GM12878 (cell line): ENCODE results near the gene DQX1. TPM values are rescaled to one million over a fixed set of nuclear protein-coding genes. Genes with fewer than 3 reads are reported as not detected.

ENCODE experiments used
- ATAC-seq: fragments of 200-7000 bp; cut with Tn5 transposase; 3 replicates; pipeline ENCODE4 v1.9.1; 2020; ENCODE audit warnings: mild to moderate bottlenecking, moderate library complexity
- BruUV-seq: library from RNA; stranded (reverse); fragments of 400-500 nt; replicated peaks from 2 replicates; lab custom pipeline; 2021; lab: Mats Ljungman, UMichigan
- CTCF ChIA-PET: fragments of 300-600 bp; sonication (Branson Sonifier 250); formaldehyde crosslinking; extraction: SDS; loops from one replicate; lab custom pipeline; 2021; ENCODE audit warnings: inconsistent platforms; lab: Yijun Ruan, JAX
- POLR2A ChIA-PET: fragments of 350-600 bp; formaldehyde crosslinking; extraction: SDS; loops from one replicate; lab custom pipeline; 2021; ENCODE audit warnings: inconsistent platforms; lab: Charles Lee
- RAD21 ChIA-PET: fragments of 300-600 bp; sonication (Branson Sonifier 250); formaldehyde crosslinking; loops from one replicate; lab custom pipeline; 2023; ENCODE audit warnings: antibody characterized with exemption; ENCODE audit not compliant: unreplicated experiment; lab: Charles Lee
- SMC1A ChIA-PET: fragments of 300-600 bp; sonication (Branson Sonifier 250); formaldehyde crosslinking; loops from one replicate; lab custom pipeline; 2023; ENCODE audit not compliant: unreplicated experiment, uncharacterized antibody; lab: Charles Lee
- DNase-seq: peaks from one replicate; pipeline ENCODE4 v3.0.0-alpha.2; 2011; ENCODE audit warnings: low read depth, low spot score
- FAIRE-seq: peaks from 3 replicates; lab custom pipeline; 2011; peaks lifted over from hg19 to GRCh38; lab: Jason Lieb, UNC
- H2AFZ ChIP-seq: 2 replicates; pipeline ENCODE4 v1.6.0; 2011; ENCODE audit warnings: low read depth, low read length, control low read depth; ENCODE audit not compliant: control insufficient read depth
- H3K27ac ChIP-seq: 2 replicates; pipeline ENCODE4 v1.5.1; 2011; ENCODE audit warnings: control low read depth; ENCODE audit not compliant: control insufficient read depth, insufficient read depth
- H3K27me3 ChIP-seq, 2 experiments: replicated peaks in 1 of 2; 2 replicates each; pipeline versions ENCODE4 v1.6.0 to v1.6.1; 2011; ENCODE audit warnings: low read length in 1 of 2; ENCODE audit not compliant: control insufficient read depth in 2 of 2, insufficient read depth in 2 of 2
- H3K36me3 ChIP-seq, 2 experiments: 2 replicates each; pipeline ENCODE4 v1.5.1; 2011; ENCODE audit warnings: low read length in 1 of 2; ENCODE audit not compliant: control insufficient read depth in 2 of 2, insufficient read depth in 2 of 2
- H3K4me1 ChIP-seq: 2 replicates; pipeline ENCODE4 v1.6.1; 2011; ENCODE audit warnings: mild to moderate bottlenecking, low read length, moderate library complexity, mixed read lengths; ENCODE audit not compliant: control insufficient read depth, insufficient read depth
- H3K4me2 ChIP-seq: 2 replicates; pipeline ENCODE4 v1.6.0; 2011; ENCODE audit warnings: control low read depth; ENCODE audit not compliant: control insufficient read depth, insufficient read depth
- H3K4me3 ChIP-seq: fragments of 200-600 bp; sonication (generic); 2 replicates; pipeline ENCODE4 v1.5.1; 2016
- H3K79me2 ChIP-seq: 2 replicates; pipeline ENCODE4 v1.6.0; 2011; ENCODE audit warnings: low read length; ENCODE audit not compliant: control insufficient read depth, insufficient read depth
- H3K9ac ChIP-seq: 2 replicates; pipeline ENCODE4 v1.8.0; 2011; ENCODE audit warnings: low read length, control low read depth, mixed read lengths; ENCODE audit not compliant: control insufficient read depth, insufficient read depth
- H3K9me3 ChIP-seq: replicated peaks from 3 replicates; pipeline ENCODE4 v1.5.1; 2011; ENCODE audit warnings: mild to moderate bottlenecking, low read length; ENCODE audit not compliant: control insufficient read depth, insufficient read depth
- H4K20me1 ChIP-seq: 2 replicates; pipeline ENCODE4 v1.6.0; 2011; ENCODE audit not compliant: control insufficient read depth, insufficient read depth
- HCFC1 ChIP-seq: fragments of 150-350 bp; IDR thresholded peaks from 2 replicates; pipeline ENCODE4 v1.6.1; 2014; ENCODE audit warnings: low read length
- MYB ChIP-seq: fragments of 150-350 bp; IDR thresholded peaks from 2 replicates; pipeline ENCODE4 v1.6.1; 2014; ENCODE audit warnings: mild to moderate bottlenecking, low read depth, low read length, borderline replicate concordance
- NFYA ChIP-seq: IDR thresholded peaks from 2 replicates; pipeline ENCODE4 v1.6.1; 2011; ENCODE audit warnings: low read depth, mild to moderate bottlenecking, low read length, improper control_type of control experiment, borderline replicate concordance
- PAX5 ChIP-seq: IDR thresholded peaks from 2 replicates; pipeline ENCODE4 v1.6.1; 2011; ENCODE audit warnings: low read depth, low read length, borderline replicate concordance
- POU2F2 ChIP-seq: IDR thresholded peaks from 3 replicates; pipeline ENCODE4 v1.6.1; 2011; ENCODE audit warnings: low read depth, mild to moderate bottlenecking, low read length, borderline replicate concordance
- WGBS: methylation state at CpG from one replicate; pipeline ENCODE4 v1.1.6; 2016; ENCODE audit warnings: low lambda C conversion rate; ENCODE audit not compliant: insufficient replicate concordance, insufficient coverage; ENCODE audit errors: missing lambda C conversion rate; 5-methylcytosine and 5-hydroxymethylcytosine counted together
- in situ Hi-C: fragments of 300-500 bp; cut with MboI; formaldehyde crosslinking; loops from 9 replicates; pipeline ENCODE4 v1.14.3; 2018; ENCODE audit warnings: mixed read lengths
- intact Hi-C: fragments of 100-400 bp; cut with micrococcal nuclease; formaldehyde crosslinking; loops from one replicate; pipeline ENCODE4 v1.14.2; 2022; ENCODE audit not compliant: unreplicated experiment
- polyA plus RNA-seq, 11 experiments: library from polyadenylated mRNA; depleted of rRNA in 4 of 11; unstranded in 6 of 11; stranded (reverse) in 5 of 11; fragments of >200 nt; fragmentation: Nextera tagmentation in 4 of 11; fragmentation: Illumina TruSeq in 1 of 11; extraction: Ambion mirVana in 4 of 11; extraction: Trizol in 1 of 11; gene quantifications; 1 replicate in 1 of 11; 2 replicates in 10 of 11; pipeline versions ENCODE4 v1.2.1 to v1.2.3, GENCODE V29; 2011 to 2016; ENCODE audit warnings: inconsistent platforms in 2 of 11, missing spikeins in 2 of 11, low read depth in 1 of 11
- total RNA-seq, 4 experiments: library from RNA; depleted of rRNA in 3 of 4; stranded (reverse); fragments of >200 nt in 3 of 4; fragmentation: Illumina TruSeq in 1 of 4; extraction: Trizol in 1 of 4; gene quantifications; 2 replicates each; pipeline versions ENCODE4 v1.2.1 to v1.2.3, GENCODE V29; 2013 to 2021
- TF ChIP-seq, protein P1 (sequence below): fragments of 450-650 bp; formaldehyde crosslinking; IDR thresholded peaks from 2 replicates; pipeline ENCODE4 v1.5.0; 2022; ENCODE audit warnings: mild to moderate bottlenecking, missing genetic modification characterization
- TF ChIP-seq, protein P2 (sequence below): IDR thresholded peaks from 2 replicates; pipeline ENCODE4 v1.6.1; 2011; ENCODE audit warnings: low read depth, mild to moderate bottlenecking, low read length, moderate library complexity, borderline replicate concordance; ENCODE audit errors: extremely low read depth
- TF ChIP-seq, protein P3 (sequence below): fragments of 450-650 bp; conservative IDR thresholded peaks from 2 replicates; pipeline ENCODE4 v1.6.1; 2017; ENCODE audit warnings: mild to moderate bottlenecking, moderate library complexity
- TF ChIP-seq, protein P4 (sequence below): fragments of 450-650 bp; IDR thresholded peaks from 2 replicates; pipeline ENCODE4 v1.6.1; 2016; ENCODE audit warnings: mild to moderate bottlenecking, moderate library complexity, borderline replicate concordance

Gene DQX1
- total and polyA plus RNA-seq, 10 of the 15 experiments (the other 5 are each of a cell fraction or from before 2014, with no cell fraction given) = 0.34 to 2.1 (median 0.86) TPM

DNA sequence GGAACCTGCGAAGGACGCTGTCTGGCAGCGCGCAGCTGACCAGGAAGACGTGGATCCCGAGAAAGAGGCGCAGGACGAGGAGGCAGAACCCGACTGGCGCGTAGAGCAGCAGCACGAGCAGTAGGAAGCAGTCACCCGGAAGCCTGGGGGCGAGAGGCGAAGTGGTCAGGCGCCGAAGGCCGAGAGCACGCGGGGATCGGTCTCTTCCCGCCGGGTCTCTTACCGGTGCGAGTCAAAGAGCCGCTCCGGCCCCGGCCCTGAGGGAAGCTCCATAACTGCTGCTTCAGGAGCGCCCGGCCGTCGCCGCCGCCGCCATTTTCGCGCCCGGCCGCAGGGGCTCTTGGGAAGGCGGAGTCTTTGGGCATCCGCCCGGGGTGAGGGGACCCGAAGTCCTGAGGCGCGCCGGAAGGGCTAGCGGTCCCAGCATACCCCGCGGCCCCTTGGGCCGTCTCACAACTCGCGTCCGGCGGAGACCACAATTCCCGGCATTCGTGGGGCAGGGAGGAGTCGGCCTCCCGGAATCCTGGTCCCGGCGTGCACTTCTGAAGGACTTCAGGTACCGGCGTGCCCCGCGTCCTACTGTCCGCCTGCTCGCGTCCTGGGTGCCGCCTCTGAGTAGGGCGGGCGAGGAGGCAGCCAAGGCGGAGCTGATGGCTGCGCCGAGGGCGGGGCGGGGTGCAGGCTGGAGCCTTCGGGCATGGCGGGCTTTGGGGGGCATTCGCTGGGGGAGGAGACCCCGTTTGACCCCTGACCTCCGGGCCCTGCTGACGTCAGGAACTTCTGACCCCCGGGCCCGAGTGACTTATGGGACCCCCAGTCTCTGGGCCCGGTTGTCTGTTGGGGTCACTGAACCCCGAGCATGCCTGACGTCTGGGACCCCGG lies 3.6 kb upstream of the DQX1 start, which contains the start of the genes AUP1 and HTRA2:
Gene AUP1, minus strand, starts transcription at position 350 of the 882 bp plus-strand sequence. Its CDS starts 77 bp downstream, at position 273.
Gene HTRA2, plus strand, starts transcription at position 577 of the 882 bp plus-strand sequence. Its CDS starts 74 bp downstream, at position 651.
- ChIA-PET CTCF (interaction anchor here (0.7 to 10.4 kb wide), 9 partner anchors 16 to 71 kb away, joined by 3 to 226 read pairs (median 11); partner anchors contain the start of genes CCDC142, PCGF1, TTC31 and WBP1), RAD21 (interaction anchor here (1.1 to 7.5 kb wide), 15 partner anchors 9 to 108 kb away, joined by 3 to 158 read pairs (median 12); partner anchors contain the start of genes C2orf81, CCDC142, LOXL3 and PCGF1), SMC1A (interaction anchor here (1.2 to 9.9 kb wide), 11 partner anchors 10 to 89 kb away, joined by 3 to 208 read pairs (median 13); partner anchors contain the start of gene PCGF1), POLR2A (interaction anchor here (0.8 to 5.4 kb wide), 15 partner anchors 9 to 74 kb away, joined by 3 to 66 read pairs (median 8); partner anchors contain the start of genes CCDC142, INO80B, PCGF1 and TTC31)
- peaks cover 50% of the 10 kb centered on the region for H3K79me2 ChIP-seq
- peak within 1 kb of the TSS; percentile 94 for H3K4me3 ChIP-seq
- no peaks in the 10 kb centered on the region for H3K27me3 ChIP-seq
- H4K20me1 ChIP-seq = no peaks in the 10 kb centered on the region
- peak; percentile 90 for ATAC-seq
- in situ Hi-C loops = no loop called here
- H3K9me3 ChIP-seq = no peaks in the 10 kb centered on the region
- under 1% methylated on average over 81 of the region's 87 CpGs for WGBS
- intact Hi-C loops = loop anchor here (1.0 kb wide), 5 partner anchors 22 to 75 kb away; partner anchors contain the start of genes DOK1, PCGF1 and WBP1
- peak within 1 kb of the TSS; percentile 96 for H3K27ac ChIP-seq
- peaks cover 33% of the 10 kb centered on the region for H3K4me1 ChIP-seq
- H2AFZ ChIP-seq = peak within 1 kb of the TSS; percentile 84
- BruUV-seq = no TSS peak
- H3K4me2 ChIP-seq = peak within 1 kb of the TSS; percentile 95
- peak; percentile 96 for DNase-seq
- H3K36me3 ChIP-seq = peaks cover 19 to 43% of the 10 kb centered on the region in 2 experiments
- FAIRE-seq = peak; percentile 96
- H3K9ac ChIP-seq = peak within 1 kb of the TSS; percentile 98
- TF ChIP-seq POU2F2 (peak; percentile 17; the same call in 1 of the 3 replicates), NFYA (no peak), PAX5 (peak; percentile 19; the same call in 1 of the 2 replicates), MYB (no peak), HCFC1 (peak; percentile 96)
- TF ChIP-seq, protein P1, sequence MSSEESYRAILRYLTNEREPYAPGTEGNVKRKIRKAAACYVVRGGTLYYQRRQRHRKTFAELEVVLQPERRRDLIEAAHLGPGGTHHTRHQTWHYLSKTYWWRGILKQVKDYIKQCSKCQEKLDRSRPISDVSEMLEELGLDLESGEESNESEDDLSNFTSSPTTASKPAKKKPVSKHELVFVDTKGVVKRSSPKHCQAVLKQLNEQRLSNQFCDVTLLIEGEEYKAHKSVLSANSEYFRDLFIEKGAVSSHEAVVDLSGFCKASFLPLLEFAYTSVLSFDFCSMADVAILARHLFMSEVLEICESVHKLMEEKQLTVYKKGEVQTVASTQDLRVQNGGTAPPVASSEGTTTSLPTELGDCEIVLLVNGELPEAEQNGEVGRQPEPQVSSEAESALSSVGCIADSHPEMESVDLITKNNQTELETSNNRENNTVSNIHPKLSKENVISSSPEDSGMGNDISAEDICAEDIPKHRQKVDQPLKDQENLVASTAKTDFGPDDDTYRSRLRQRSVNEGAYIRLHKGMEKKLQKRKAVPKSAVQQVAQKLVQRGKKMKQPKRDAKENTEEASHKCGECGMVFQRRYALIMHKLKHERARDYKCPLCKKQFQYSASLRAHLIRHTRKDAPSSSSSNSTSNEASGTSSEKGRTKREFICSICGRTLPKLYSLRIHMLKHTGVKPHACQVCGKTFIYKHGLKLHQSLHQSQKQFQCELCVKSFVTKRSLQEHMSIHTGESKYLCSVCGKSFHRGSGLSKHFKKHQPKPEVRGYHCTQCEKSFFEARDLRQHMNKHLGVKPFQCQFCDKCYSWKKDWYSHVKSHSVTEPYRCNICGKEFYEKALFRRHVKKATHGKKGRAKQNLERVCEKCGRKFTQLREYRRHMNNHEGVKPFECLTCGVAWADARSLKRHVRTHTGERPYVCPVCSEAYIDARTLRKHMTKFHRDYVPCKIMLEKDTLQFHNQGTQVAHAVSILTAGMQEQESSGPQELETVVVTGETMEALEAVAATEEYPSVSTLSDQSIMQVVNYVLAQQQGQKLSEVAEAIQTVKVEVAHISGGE (CRISPR knock-in tag) = 0 out of 2 replicates have a peak, but pooled peaks have one; percentile 25
- TF ChIP-seq, protein P2, sequence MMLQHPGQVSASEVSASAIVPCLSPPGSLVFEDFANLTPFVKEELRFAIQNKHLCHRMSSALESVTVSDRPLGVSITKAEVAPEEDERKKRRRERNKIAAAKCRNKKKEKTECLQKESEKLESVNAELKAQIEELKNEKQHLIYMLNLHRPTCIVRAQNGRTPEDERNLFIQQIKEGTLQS = peak; percentile 12; the same call in 1 of the 2 replicates
- TF ChIP-seq, protein P3, sequence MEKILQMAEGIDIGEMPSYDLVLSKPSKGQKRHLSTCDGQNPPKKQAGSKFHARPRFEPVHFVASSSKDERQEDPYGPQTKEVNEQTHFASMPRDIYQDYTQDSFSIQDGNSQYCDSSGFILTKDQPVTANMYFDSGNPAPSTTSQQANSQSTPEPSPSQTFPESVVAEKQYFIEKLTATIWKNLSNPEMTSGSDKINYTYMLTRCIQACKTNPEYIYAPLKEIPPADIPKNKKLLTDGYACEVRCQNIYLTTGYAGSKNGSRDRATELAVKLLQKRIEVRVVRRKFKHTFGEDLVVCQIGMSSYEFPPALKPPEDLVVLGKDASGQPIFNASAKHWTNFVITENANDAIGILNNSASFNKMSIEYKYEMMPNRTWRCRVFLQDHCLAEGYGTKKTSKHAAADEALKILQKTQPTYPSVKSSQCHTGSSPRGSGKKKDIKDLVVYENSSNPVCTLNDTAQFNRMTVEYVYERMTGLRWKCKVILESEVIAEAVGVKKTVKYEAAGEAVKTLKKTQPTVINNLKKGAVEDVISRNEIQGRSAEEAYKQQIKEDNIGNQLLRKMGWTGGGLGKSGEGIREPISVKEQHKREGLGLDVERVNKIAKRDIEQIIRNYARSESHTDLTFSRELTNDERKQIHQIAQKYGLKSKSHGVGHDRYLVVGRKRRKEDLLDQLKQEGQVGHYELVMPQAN = peak; percentile 65; the same call in 1 of the 2 replicates
- TF ChIP-seq, protein P4, sequence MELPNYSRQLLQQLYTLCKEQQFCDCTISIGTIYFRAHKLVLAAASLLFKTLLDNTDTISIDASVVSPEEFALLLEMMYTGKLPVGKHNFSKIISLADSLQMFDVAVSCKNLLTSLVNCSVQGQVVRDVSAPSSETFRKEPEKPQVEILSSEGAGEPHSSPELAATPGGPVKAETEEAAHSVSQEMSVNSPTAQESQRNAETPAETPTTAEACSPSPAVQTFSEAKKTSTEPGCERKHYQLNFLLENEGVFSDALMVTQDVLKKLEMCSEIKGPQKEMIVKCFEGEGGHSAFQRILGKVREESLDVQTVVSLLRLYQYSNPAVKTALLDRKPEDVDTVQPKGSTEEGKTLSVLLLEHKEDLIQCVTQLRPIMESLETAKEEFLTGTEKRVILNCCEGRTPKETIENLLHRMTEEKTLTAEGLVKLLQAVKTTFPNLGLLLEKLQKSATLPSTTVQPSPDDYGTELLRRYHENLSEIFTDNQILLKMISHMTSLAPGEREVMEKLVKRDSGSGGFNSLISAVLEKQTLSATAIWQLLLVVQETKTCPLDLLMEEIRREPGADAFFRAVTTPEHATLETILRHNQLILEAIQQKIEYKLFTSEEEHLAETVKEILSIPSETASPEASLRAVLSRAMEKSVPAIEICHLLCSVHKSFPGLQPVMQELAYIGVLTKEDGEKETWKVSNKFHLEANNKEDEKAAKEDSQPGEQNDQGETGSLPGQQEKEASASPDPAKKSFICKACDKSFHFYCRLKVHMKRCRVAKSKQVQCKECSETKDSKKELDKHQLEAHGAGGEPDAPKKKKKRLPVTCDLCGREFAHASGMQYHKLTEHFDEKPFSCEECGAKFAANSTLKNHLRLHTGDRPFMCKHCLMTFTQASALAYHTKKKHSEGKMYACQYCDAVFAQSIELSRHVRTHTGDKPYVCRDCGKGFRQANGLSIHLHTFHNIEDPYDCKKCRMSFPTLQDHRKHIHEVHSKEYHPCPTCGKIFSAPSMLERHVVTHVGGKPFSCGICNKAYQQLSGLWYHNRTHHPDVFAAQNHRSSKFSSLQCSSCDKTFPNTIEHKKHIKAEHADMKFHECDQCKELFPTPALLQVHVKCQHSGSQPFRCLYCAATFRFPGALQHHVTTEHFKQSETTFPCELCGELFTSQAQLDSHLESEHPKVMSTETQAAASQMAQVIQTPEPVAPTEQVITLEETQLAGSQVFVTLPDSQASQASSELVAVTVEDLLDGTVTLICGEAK = peak; percentile 89
